ENCODE data around the gene VAT1L. TPM values are rescaled to one million over a fixed set of nuclear protein-coding genes. Genes with fewer than 3 reads are reported as not detected.

Gene VAT1L
- total and polyA plus RNA-seq, 10 of the 15 experiments (the other 5 are each of a cell fraction or from before 2014, with no cell fraction given): 0.06 to 0.18 (median 0.10) TPM; not detected in 5

- FAIRE-seq: no peak
- Histone ChIP-seq H3K79me2 (ENCODE audit: control insufficient read depth, insufficient read depth, low read length) (no peaks in the 10 kb centered on the region), H2AFZ (ENCODE audit: control insufficient read depth, low read depth, low read length) (no peak overlapping the region), H3K27ac (ENCODE audit: control insufficient read depth, insufficient read depth) (no peak overlapping the region), H3K4me1 (ENCODE audit: control insufficient read depth, insufficient read depth, low read length) (no peaks in the 10 kb centered on the region), H3K9me3 (replicated peaks; ENCODE audit: control insufficient read depth, insufficient read depth, low read length) (no peaks in the 10 kb centered on the region), H3K27me3 (replicated peaks in 1 of 2; ENCODE audit: control insufficient read depth in 2 of 2, insufficient read depth in 2 of 2, low read length in 1 of 2) (no peaks in the 10 kb centered on the region; a peak in 1 of 4 replicates), H3K36me3 (ENCODE audit: control insufficient read depth in 2 of 2, insufficient read depth in 2 of 2, low read length in 1 of 2) (no peaks in the 10 kb centered on the region), H3K4me2 (ENCODE audit: control insufficient read depth, insufficient read depth) (no peak overlapping the region), H4K20me1 (ENCODE audit: control insufficient read depth, insufficient read depth) (no peaks in the 10 kb centered on the region), H3K9ac (ENCODE audit: control insufficient read depth, insufficient read depth, low read length) (no peak overlapping the region), H3K4me3 (no peak overlapping the region)
- intact Hi-C loops (cut with micrococcal nuclease; ENCODE audit: unreplicated experiment) (no loop called here), in situ Hi-C loops (cut with MboI) (no loop called here)
- ATAC-seq: no peak
- BruUV-seq (replicated peaks): no TSS peak
- DNase-seq (ENCODE audit: low read depth, low spot score): no peak
- WGBS (ENCODE audit: insufficient coverage, insufficient replicate concordance, low lambda C conversion rate, missing lambda C conversion rate): 59% methylated on average over 7 of the region's 7 CpGs
- TF ChIP-seq, protein P1, sequence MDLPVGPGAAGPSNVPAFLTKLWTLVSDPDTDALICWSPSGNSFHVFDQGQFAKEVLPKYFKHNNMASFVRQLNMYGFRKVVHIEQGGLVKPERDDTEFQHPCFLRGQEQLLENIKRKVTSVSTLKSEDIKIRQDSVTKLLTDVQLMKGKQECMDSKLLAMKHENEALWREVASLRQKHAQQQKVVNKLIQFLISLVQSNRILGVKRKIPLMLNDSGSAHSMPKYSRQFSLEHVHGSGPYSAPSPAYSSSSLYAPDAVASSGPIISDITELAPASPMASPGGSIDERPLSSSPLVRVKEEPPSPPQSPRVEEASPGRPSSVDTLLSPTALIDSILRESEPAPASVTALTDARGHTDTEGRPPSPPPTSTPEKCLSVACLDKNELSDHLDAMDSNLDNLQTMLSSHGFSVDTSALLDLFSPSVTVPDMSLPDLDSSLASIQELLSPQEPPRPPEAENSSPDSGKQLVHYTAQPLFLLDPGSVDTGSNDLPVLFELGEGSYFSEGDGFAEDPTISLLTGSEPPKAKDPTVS (IDR thresholded peaks at IDR 0.05; ENCODE audit: low read depth, low read length): no peak
- no peak for TF ChIP-seq CHD4 (IDR thresholded peaks at IDR 0.05)
- TF ChIP-seq MYB (IDR thresholded peaks at IDR 0.05; ENCODE audit: borderline replicate concordance, low read depth, low read length): no peak
- no peak for TF ChIP-seq SUPT20H (IDR thresholded peaks at IDR 0.05; ENCODE audit: borderline replicate concordance, control insufficient read depth, low read depth, low read length)
- TF ChIP-seq CHD1 (IDR thresholded peaks at IDR 0.05; ENCODE audit: low read depth, low read length): no peak
- TF ChIP-seq PML (IDR thresholded peaks at IDR 0.05; ENCODE audit: low read length): no peak
- no peak for TF ChIP-seq HDAC2 (IDR thresholded peaks at IDR 0.05)
- TF ChIP-seq, protein P2, sequence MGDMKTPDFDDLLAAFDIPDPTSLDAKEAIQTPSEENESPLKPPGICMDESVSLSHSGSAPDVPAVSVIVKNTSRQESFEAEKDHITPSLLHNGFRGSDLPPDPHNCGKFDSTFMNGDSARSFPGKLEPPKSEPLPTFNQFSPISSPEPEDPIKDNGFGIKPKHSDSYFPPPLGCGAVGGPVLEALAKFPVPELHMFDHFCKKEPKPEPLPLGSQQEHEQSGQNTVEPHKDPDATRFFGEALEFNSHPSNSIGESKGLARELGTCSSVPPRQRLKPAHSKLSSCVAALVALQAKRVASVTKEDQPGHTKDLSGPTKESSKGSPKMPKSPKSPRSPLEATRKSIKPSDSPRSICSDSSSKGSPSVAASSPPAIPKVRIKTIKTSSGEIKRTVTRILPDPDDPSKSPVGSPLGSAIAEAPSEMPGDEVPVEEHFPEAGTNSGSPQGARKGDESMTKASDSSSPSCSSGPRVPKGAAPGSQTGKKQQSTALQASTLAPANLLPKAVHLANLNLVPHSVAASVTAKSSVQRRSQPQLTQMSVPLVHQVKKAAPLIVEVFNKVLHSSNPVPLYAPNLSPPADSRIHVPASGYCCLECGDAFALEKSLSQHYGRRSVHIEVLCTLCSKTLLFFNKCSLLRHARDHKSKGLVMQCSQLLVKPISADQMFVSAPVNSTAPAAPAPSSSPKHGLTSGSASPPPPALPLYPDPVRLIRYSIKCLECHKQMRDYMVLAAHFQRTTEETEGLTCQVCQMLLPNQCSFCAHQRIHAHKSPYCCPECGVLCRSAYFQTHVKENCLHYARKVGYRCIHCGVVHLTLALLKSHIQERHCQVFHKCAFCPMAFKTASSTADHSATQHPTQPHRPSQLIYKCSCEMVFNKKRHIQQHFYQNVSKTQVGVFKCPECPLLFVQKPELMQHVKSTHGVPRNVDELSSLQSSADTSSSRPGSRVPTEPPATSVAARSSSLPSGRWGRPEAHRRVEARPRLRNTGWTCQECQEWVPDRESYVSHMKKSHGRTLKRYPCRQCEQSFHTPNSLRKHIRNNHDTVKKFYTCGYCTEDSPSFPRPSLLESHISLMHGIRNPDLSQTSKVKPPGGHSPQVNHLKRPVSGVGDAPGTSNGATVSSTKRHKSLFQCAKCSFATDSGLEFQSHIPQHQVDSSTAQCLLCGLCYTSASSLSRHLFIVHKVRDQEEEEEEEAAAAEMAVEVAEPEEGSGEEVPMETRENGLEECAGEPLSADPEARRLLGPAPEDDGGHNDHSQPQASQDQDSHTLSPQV (IDR thresholded peaks at IDR 0.05): no peak
- no peak for TF ChIP-seq EGR1 (IDR thresholded peaks at IDR 0.05; ENCODE audit: borderline replicate concordance in 1 of 2, low read depth in 2 of 2, low read length in 2 of 2)
- no peak for TF ChIP-seq ZNF217 (IDR thresholded peaks at IDR 0.05)
- TF ChIP-seq RB1 (IDR thresholded peaks at IDR 0.05; ENCODE audit: borderline replicate concordance): no peak
- no peak for TF ChIP-seq CEBPZ (IDR thresholded peaks at IDR 0.05; ENCODE audit: low read depth, low read length)
- TF ChIP-seq IKZF1 (conservative IDR thresholded peaks at IDR 0.05): no peak
- no peak for TF ChIP-seq RELA (IDR thresholded peaks at IDR 0.05; ENCODE audit: borderline replicate concordance, partially characterized antibody)
- no peak for TF ChIP-seq ELK1 (IDR thresholded peaks at IDR 0.05; ENCODE audit: low read depth, low read length)
- CTCF ChIA-PET: no interaction called here
- SMC1A ChIA-PET (ENCODE audit: uncharacterized antibody, unreplicated experiment): no interaction called here
- RAD21 ChIA-PET (ENCODE audit: unreplicated experiment): no interaction called here
- POLR2A ChIA-PET: no interaction called here
These were observed 107.6 kb downstream of the VAT1L start for GRCh38 chr16:77895962-77896361.
